ENCODE results near the gene COG1.

The COG1 gene

DNA sequence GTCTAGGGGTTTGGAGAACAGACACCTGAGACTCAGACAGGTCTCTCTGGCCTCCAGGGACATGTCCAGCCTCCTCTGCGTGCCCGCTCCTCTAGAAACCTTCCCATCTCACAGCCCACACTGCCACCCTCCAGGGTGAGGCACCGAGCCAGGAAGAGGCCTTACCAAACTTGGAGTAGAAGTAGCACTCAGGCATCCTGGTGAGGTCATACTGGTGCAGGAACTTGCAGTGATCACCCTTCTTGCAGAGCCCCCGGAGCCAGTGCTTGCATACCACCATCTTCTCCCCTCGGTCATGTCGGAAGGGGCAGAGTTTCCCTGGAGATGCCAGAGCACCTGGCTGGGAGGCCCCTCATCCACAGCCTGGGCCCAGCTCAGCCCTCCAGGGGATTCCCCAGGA, 64.7 kb downstream of the COG1 start:
- Histone ChIP-seq H3K9me3 (replicated peaks in 1 of 11) (no peaks in the 10 kb centered on the region), H4K20me1 (no peaks in the 10 kb centered on the region; a peak in 1 of 22 replicates), H3K27me3 (no peaks in the 10 kb centered on the region), H3K4me2 (no peak overlapping the region), H3K27ac (no peak overlapping the region), H3K36me3 (no peaks in the 10 kb centered on the region), H3K9ac (peak overlapping the region in 1 of 11 experiments; percentile 10; a peak in 1 of 22 replicates), H3K4me1 (0 out of 20 replicates have a peak, but pooled peaks cover 0 to 4% (median 0%) of the 10 kb centered on the region in 10 experiments), H3K4me3 (no peak overlapping the region)
- no peak for TF ChIP-seq Cebpa-rat (IDR thresholded peaks at IDR 0.05)

All from BLaER1 treated with 17β-estradiol and CSF1 and Interleukin-3, amounts not matched to agents 10 nM and 100 nM (cell line).